Type B pancreatic cell (in vitro differentiated cells): ENCODE results near the gene SPOCK1. TPM values are rescaled to one million over a fixed set of nuclear protein-coding genes. Genes with fewer than 3 reads are reported as not detected.

Experiments used
- DNase-seq: peaks from one replicate; pipeline ENCODE4 v3.0.0; 2021; ENCODE audit warnings: mixed read lengths; ENCODE audit not compliant: unreplicated experiment; ENCODE audit errors: extremely low spot score
- H3K27ac Mint-ChIP-seq: 2 replicates; pipeline ENCODE4 v1.8.0; 2021; ENCODE audit warnings: mild to moderate bottlenecking, mixed read lengths
- H3K27me3 Mint-ChIP-seq: 2 replicates; pipeline ENCODE4 v1.8.0; 2021; ENCODE audit warnings: mixed read lengths
- H3K36me3 Mint-ChIP-seq: 2 replicates; pipeline ENCODE4 v1.8.0; 2021; ENCODE audit warnings: mixed read lengths
- H3K4me1 Mint-ChIP-seq: one replicate; pipeline ENCODE4 v1.8.0; 2021; ENCODE audit warnings: mixed read lengths; ENCODE audit not compliant: unreplicated experiment
- H3K4me3 Mint-ChIP-seq: 2 replicates; pipeline ENCODE4 v1.8.0; 2021; ENCODE audit warnings: mild to moderate bottlenecking, mixed read lengths
- H3K9me3 Mint-ChIP-seq: 2 replicates; pipeline ENCODE4 v1.8.0; 2021; ENCODE audit warnings: mixed read lengths
- CTCF ChIP-seq: fragments of 200-600 bp; sonication (generic); conservative IDR thresholded peaks from 2 replicates; pipeline ENCODE4 v1.5.0; 2021; ENCODE audit warnings: antibody characterized with exemption, mild to moderate bottlenecking
- total RNA-seq: library from RNA; stranded (reverse); gene quantifications from 2 replicates; pipeline ENCODE4 v1.2.1, GENCODE V29; 2021; ENCODE audit warnings: low replicate concordance

The SPOCK1 gene
- total RNA-seq, 1 donor from 2014 or later = 45.1 TPM

- H3K4me1 Mint-ChIP-seq = no peaks in the 10 kb centered on the region
- H3K27ac Mint-ChIP-seq = no peak overlapping the region
- H3K36me3 Mint-ChIP-seq = no peaks in the 10 kb centered on the region
- peaks cover 39% of the 10 kb centered on the region for H3K27me3 Mint-ChIP-seq
- no peak overlapping the region for H3K4me3 Mint-ChIP-seq
- no peak for DNase-seq
- no peaks in the 10 kb centered on the region for H3K9me3 Mint-ChIP-seq
- no peak for TF ChIP-seq CTCF
Measured at GRCh38 chr5:137359941-137360340, 139.2 kb downstream of the SPOCK1 start.

GRCh38 chr5:137357436-137357835 lies 141.7 kb downstream of the SPOCK1 start:
- Mint-ChIP-seq H3K4me3 (no peak overlapping the region), H3K4me1 (no peaks in the 10 kb centered on the region), H3K27ac (no peak overlapping the region), H3K27me3 (peaks cover 49% of the 10 kb centered on the region), H3K9me3 (no peaks in the 10 kb centered on the region), H3K36me3 (no peaks in the 10 kb centered on the region)
- no peak for TF ChIP-seq CTCF
- DNase-seq = no peak

- Mint-ChIP-seq H3K27ac (no peak overlapping the region), H3K4me3 (no peak overlapping the region), H3K27me3 (peaks cover 52% of the 10 kb centered on the region), H3K4me1 (no peaks in the 10 kb centered on the region), H3K36me3 (no peaks in the 10 kb centered on the region), H3K9me3 (no peaks in the 10 kb centered on the region)
- TF ChIP-seq CTCF = no peak
- DNase-seq = no peak
Measured at GRCh38 chr5:137356127-137356526, 143.0 kb downstream of the SPOCK1 start.

GRCh38 chr5:137355708-137356107 lies 143.4 kb downstream of the SPOCK1 start:
- TF ChIP-seq CTCF = no peak
- Mint-ChIP-seq H3K4me3 (no peak overlapping the region), H3K36me3 (no peaks in the 10 kb centered on the region), H3K27ac (no peak overlapping the region), H3K4me1 (no peaks in the 10 kb centered on the region), H3K27me3 (peaks cover 51% of the 10 kb centered on the region), H3K9me3 (no peaks in the 10 kb centered on the region)
- DNase-seq = no peak

GRCh38 chr5:137352095-137352494 lies 147.0 kb downstream of the SPOCK1 start:
- Mint-ChIP-seq H3K27me3 (peaks cover 45% of the 10 kb centered on the region), H3K4me1 (no peaks in the 10 kb centered on the region)
- no peak for TF ChIP-seq CTCF

GRCh38 chr5:137350791-137351190 lies 148.3 kb downstream of the SPOCK1 start:
- Mint-ChIP-seq H3K9me3 (no peaks in the 10 kb centered on the region), H3K27ac (no peak overlapping the region), H3K4me3 (no peak overlapping the region), H3K4me1 (peaks cover under 1% of the 10 kb centered on the region), H3K36me3 (no peaks in the 10 kb centered on the region), H3K27me3 (peaks cover 38% of the 10 kb centered on the region)
- no peak for TF ChIP-seq CTCF
- DNase-seq = no peak

More at GRCh38 chr5:137352095-137352494, 147.0 kb downstream of the SPOCK1 start:
- DNase-seq = no peak
- H3K27ac Mint-ChIP-seq = no peak overlapping the region
- no peaks in the 10 kb centered on the region for H3K36me3 Mint-ChIP-seq
- no peak overlapping the region for H3K4me3 Mint-ChIP-seq
- H3K9me3 Mint-ChIP-seq = no peaks in the 10 kb centered on the region
